ENCODE results near the gene NBPF20. TPM values are rescaled to one million over a fixed set of nuclear protein-coding genes. Genes with fewer than 3 reads are reported as not detected.

Gene NBPF20
- total RNA-seq (2022; extraction: Qiagen RNA extraction; ENCODE audit: low read depth), result 3.0 to 4.4 TPM (median 3.2 TPM) in 5 replicates

GRCh38 chr1:145425436-145426029 lies at the start of gene NBPF20:
Gene NBPF20, minus strand, starts transcription at chr1:145425603. Its CDS starts 20,331 bp downstream, at chr1:145405272.

Other genes starting within 250 kb of the NBPF20 start
- gene PPIAL4D, start 183.4 kb downstream of the NBPF20 start, total RNA-seq (2022; extraction: Qiagen RNA extraction; ENCODE audit: low read depth), result not detected in 5 replicates
- gene GPR89A, start 182.4 kb upstream of the NBPF20 start, total RNA-seq (2022; extraction: Qiagen RNA extraction; ENCODE audit: low read depth), result 12.9 to 16.4 TPM (median 15.4 TPM) in 5 replicates